CD4-positive, alpha-beta T cell treated with Interleukin-4 for 4 hours (primary cell): Measurements from ENCODE around the gene NANOGP8.
"Not testable (repeated sequence)": the region's sequence is repeated elsewhere in the genome, so short reads cannot be mapped to it uniquely, and the experiment has no call there.

Source experiments
- DNase-seq: peaks from one replicate; pipeline ENCODE4 v3.0.0-alpha.2; 2020

The NANOGP8 gene

GRCh38 chr15:35092311-35092710 lies 7.2 kb upstream of the NANOGP8 start:
- DNase-seq, result no peak

GRCh38 chr15:35090104-35090807 lies 5.2 kb upstream of the NANOGP8 start:
- DNase-seq, result no peak

- no peak for DNase-seq
These were observed 4.5 kb upstream of the NANOGP8 start for GRCh38 chr15:35089551-35089950.

- DNase-seq, result no peak
These were observed 3.2 kb upstream of the NANOGP8 start for GRCh38 chr15:35088329-35088728.

- DNase-seq, result no peak
These were observed 2.7 kb upstream of the NANOGP8 start for GRCh38 chr15:35087759-35088158.

GRCh38 chr15:35082371-35083348 lies 2.4 kb downstream of the NANOGP8 start:
- not testable (repeated sequence) for DNase-seq

- DNase-seq, result not testable (repeated sequence)
These were observed 3.3 kb downstream of the NANOGP8 start for GRCh38 chr15:35081626-35082365.

GRCh38 chr15:35080226-35080625 lies 4.9 kb downstream of the NANOGP8 start:
- DNase-seq, result no peak

- DNase-seq, result peak; percentile 52
These were observed 6.7 kb downstream of the NANOGP8 start for GRCh38 chr15:35078221-35078915.

- no peak for DNase-seq
These were observed 14.0 kb downstream of the NANOGP8 start for GRCh38 chr15:35071106-35071505.

GRCh38 chr15:35068846-35069475 lies 16.1 kb downstream of the NANOGP8 start:
- DNase-seq, result no peak

- no peak for DNase-seq
These were observed 17.4 kb downstream of the NANOGP8 start for GRCh38 chr15:35067496-35068347.

- no peak for DNase-seq
These were observed 19.0 kb downstream of the NANOGP8 start for GRCh38 chr15:35066094-35066493.

- DNase-seq, result no peak
These were observed 20.4 kb downstream of the NANOGP8 start for GRCh38 chr15:35064576-35065190.

- no peak for DNase-seq
These were observed 22.4 kb downstream of the NANOGP8 start for GRCh38 chr15:35062738-35063099.

GRCh38 chr15:35061825-35062737 lies 23.0 kb downstream of the NANOGP8 start:
- no peak for DNase-seq

- no peak for DNase-seq
These were observed 23.8 kb downstream of the NANOGP8 start for GRCh38 chr15:35061161-35061824.

GRCh38 chr15:35060591-35060990 lies 24.5 kb downstream of the NANOGP8 start:
- DNase-seq, result no peak

- DNase-seq, result no peak
These were observed 26.5 kb downstream of the NANOGP8 start for GRCh38 chr15:35058534-35059054.
